Posterior vena cava (tissue), 2 donors: ENCODE data around the gene LRRC28. TPM values are rescaled to one million over a fixed set of nuclear protein-coding genes. Genes with fewer than 3 reads are reported as not detected.

Experiments
- DNase-seq: peaks from one replicate; pipeline ENCODE4 v3.0.0-alpha.2; 2020; ENCODE audit warnings: low spot score
- intact Hi-C, 2 donors: fragments of 100-400 bp; cut with DNase I; formaldehyde crosslinking; loops; one replicate each; pipeline versions ENCODE4 v1.14.1 to v1.14.2; 2022 to 2023
- total RNA-seq, 2 donors: library from RNA; stranded (reverse); fragmentation: NEBNext Ultra II Directional; extraction: Animal tissue kit (Norgen Biotek cat#: 25700); gene quantifications; one replicate each; pipeline ENCODE4 v1.2.1, GENCODE V29; 2021
- donor health status: DM: yes; HTN: yes; CAD: no.
- donor health status: DM: yes; HTN: yes; CAD: no.

Gene LRRC28
- total RNA-seq, 2 donors from 2014 or later = 14.6 to 19.8 TPM

GRCh38 chr15:99244306-99244705, 7.0 kb upstream of the LRRC28 start:
- DNase-seq = no peak
- intact Hi-C loops = no loop called here

GRCh38 chr15:99247062-99247461, 4.2 kb upstream of the LRRC28 start:
- intact Hi-C loops = no loop called here
- no peak for DNase-seq

GRCh38 chr15:99248000-99248715, 3.1 kb upstream of the LRRC28 start:
- DNase-seq = no peak
- intact Hi-C loops = no loop called here

GRCh38 chr15:99249270-99249841, 1.9 kb upstream of the LRRC28 start, which contains the start of gene TTC23:
TSS of gene TTC23 (minus strand) at chr15:99249581. CDS start at chr15:99228712, 20,869 bp downstream.
- DNase-seq = no peak
- intact Hi-C loops = no loop called here

- intact Hi-C loops = no loop called here
- DNase-seq = no peak
Observed at GRCh38 chr15:99250001-99250400, 1.3 kb upstream of the LRRC28 start.

- intact Hi-C loops = no loop called here
- DNase-seq = no peak
Observed at GRCh38 chr15:99250494-99250856, 806 bp upstream of the LRRC28 start.

GRCh38 chr15:99252326-99252725, 1.0 kb downstream of the LRRC28 start:
- intact Hi-C loops = no loop called here
- no peak for DNase-seq

GRCh38 chr15:99253381-99254090, 2.3 kb downstream of the LRRC28 start:
- intact Hi-C loops = no loop called here
- DNase-seq = no peak

GRCh38 chr15:99257107-99257750, 5.9 kb downstream of the LRRC28 start:
- intact Hi-C loops = no loop called here
- DNase-seq = no peak

- intact Hi-C loops = no loop called here
- no peak for DNase-seq
Observed at GRCh38 chr15:99264125-99264524, 12.8 kb downstream of the LRRC28 start.

GRCh38 chr15:99265541-99266070, 14.3 kb downstream of the LRRC28 start:
- no peak for DNase-seq
- intact Hi-C loops = no loop called here

GRCh38 chr15:99267957-99268356, 16.7 kb downstream of the LRRC28 start:
- intact Hi-C loops = no loop called here
- DNase-seq = no peak

GRCh38 chr15:99268431-99268830, 17.1 kb downstream of the LRRC28 start:
- DNase-seq = no peak
- intact Hi-C loops = no loop called here

- intact Hi-C loops = loop anchor here in 1 of 2 donors (10.0 kb wide), 2 partner anchors 451 to 481 kb away; no protein-coding TSS in a partner anchor
Observed at GRCh38 chr15:99273801-99274200, 22.5 kb downstream of the LRRC28 start.

GRCh38 chr15:99275061-99275460, 23.8 kb downstream of the LRRC28 start:
- intact Hi-C loops = loop anchor here in 1 of 2 donors (10.0 kb wide), 2 partner anchors 450 to 480 kb away; no protein-coding TSS in a partner anchor
- DNase-seq = no peak

More at GRCh38 chr15:99273801-99274200, 22.5 kb downstream of the LRRC28 start:
- DNase-seq = no peak

GRCh38 chr15:99275525-99276128, 24.3 kb downstream of the LRRC28 start:
- no peak for DNase-seq
- intact Hi-C loops = loop anchor here in 1 of 2 donors (10.0 kb wide), 2 partner anchors 449 to 479 kb away; no protein-coding TSS in a partner anchor

- no peak for DNase-seq
Observed at GRCh38 chr15:99279290-99279689, 28.0 kb downstream of the LRRC28 start.

GRCh38 chr15:99279827-99280226, 28.5 kb downstream of the LRRC28 start:
- no peak for DNase-seq
- intact Hi-C loops = loop anchor here in 1 of 2 donors (10.0 kb wide), 2 partner anchors 445 to 475 kb away; no protein-coding TSS in a partner anchor

More at GRCh38 chr15:99279290-99279689, 28.0 kb downstream of the LRRC28 start:
- intact Hi-C loops = loop anchor here in 1 of 2 donors (10.0 kb wide), 2 partner anchors 446 to 476 kb away; no protein-coding TSS in a partner anchor

GRCh38 chr15:99282121-99282520, 30.8 kb downstream of the LRRC28 start:
- intact Hi-C loops = no loop called here
- DNase-seq = no peak
